ENCODE measurements around the gene SPEM3. TPM values are rescaled to one million over a fixed set of nuclear protein-coding genes. Genes with fewer than 3 reads are reported as not detected.

SPEM3 gene
- total and polyA plus RNA-seq, 10 of the 15 experiments (the other 5 are each of a cell fraction or from before 2014, with no cell fraction given), result not detected

- in situ Hi-C loops (cut with MboI), result no loop called here
- no peak for DNase-seq (ENCODE audit: low read depth, low spot score)
- TF ChIP-seq SRF (IDR thresholded peaks at IDR 0.05; ENCODE audit: low read depth in 2 of 2, low read length in 2 of 2) (no peak), IRF3 (IDR thresholded peaks at IDR 0.05) (no peak), BACH1 (IDR thresholded peaks at IDR 0.05; ENCODE audit: borderline replicate concordance) (no peak), GATAD2B (conservative IDR thresholded peaks at IDR 0.05; ENCODE audit: low read depth) (no peak), JUNB (IDR thresholded peaks at IDR 0.05) (no peak), EP300 (IDR thresholded peaks at IDR 0.05; ENCODE audit: borderline replicate concordance in 1 of 2, control insufficient read depth in 1 of 2, low read depth in 2 of 2, low read length in 2 of 2) (no peak), BRCA1 (IDR thresholded peaks at IDR 0.05; ENCODE audit: low read depth, low read length) (no peak), MLLT1 (IDR thresholded peaks at IDR 0.05) (no peak), MXI1 (IDR thresholded peaks at IDR 0.05; ENCODE audit: low read depth, low read length) (no peak), CTCF (IDR thresholded peaks at IDR 0.05 in 2 of 3, conservative IDR thresholded peaks at IDR 0.05 in 1 of 3; ENCODE audit: control insufficient read depth in 2 of 3, extremely low read depth in 1 of 3, insufficient read depth in 1 of 3, low read depth in 3 of 3, low read length in 3 of 3) (no peak)
- H3K27me3 ChIP-seq (replicated peaks in 1 of 2; ENCODE audit: control insufficient read depth in 2 of 2, insufficient read depth in 2 of 2, low read length in 1 of 2), result peaks cover 0 to 6% of the 10 kb centered on the region in 2 experiments; a peak in 2 of 4 replicates
- H3K36me3 ChIP-seq (ENCODE audit: control insufficient read depth in 2 of 2, insufficient read depth in 2 of 2, low read length in 1 of 2), result no peaks in the 10 kb centered on the region
- ATAC-seq, result no peak
- no peak overlapping the region for H3K9ac ChIP-seq (ENCODE audit: control insufficient read depth, insufficient read depth, low read length)
- BruUV-seq (replicated peaks), result no TSS peak
- no peak for FAIRE-seq
- no peak overlapping the region for H3K4me3 ChIP-seq
- intact Hi-C loops (cut with micrococcal nuclease; ENCODE audit: unreplicated experiment), result no loop called here
- no peaks in the 10 kb centered on the region for H3K9me3 ChIP-seq (replicated peaks; ENCODE audit: control insufficient read depth, insufficient read depth, low read length)
- peaks cover 3% of the 10 kb centered on the region; the same call in 1 of the 2 replicates for H3K4me1 ChIP-seq (ENCODE audit: control insufficient read depth, insufficient read depth, low read length)
- ChIA-PET RAD21 (ENCODE audit: unreplicated experiment) (no interaction called here), POLR2A (no interaction called here), CTCF (no interaction called here), SMC1A (ENCODE audit: uncharacterized antibody, unreplicated experiment) (no interaction called here)
- no peak overlapping the region for H3K4me2 ChIP-seq (ENCODE audit: control insufficient read depth, insufficient read depth)
- H2AFZ ChIP-seq (ENCODE audit: control insufficient read depth, low read depth, low read length), result no peak overlapping the region
- H4K20me1 ChIP-seq (ENCODE audit: control insufficient read depth, insufficient read depth), result no peaks in the 10 kb centered on the region
- 63% methylated on average over 13 of the region's 13 CpGs for WGBS (ENCODE audit: insufficient coverage, insufficient replicate concordance, low lambda C conversion rate, missing lambda C conversion rate)
- no peak overlapping the region for H3K27ac ChIP-seq (ENCODE audit: control insufficient read depth, insufficient read depth)
- H3K79me2 ChIP-seq (ENCODE audit: control insufficient read depth, insufficient read depth, low read length), result peaks cover 2% of the 10 kb centered on the region
These were observed 21.6 kb upstream of the SPEM3 start for GRCh38 chr17:7407082-7407481.

Data from GM12878 (cell line).